ENCODE measurements around the gene MYOZ2. TPM values are rescaled to one million over a fixed set of nuclear protein-coding genes. Genes with fewer than 3 reads are reported as not detected.

MYOZ2 gene
- total RNA-seq, 1 donor from 2014 or later = not detected

GRCh38 chr4:119098306-119098705 is 37.3 kb upstream of the MYOZ2 start:
- no peak for DNase-seq (ENCODE audit: low read depth)

GRCh38 chr4:119099227-119099810 is 36.3 kb upstream of the MYOZ2 start:
- TF ChIP-seq CTCF (IDR thresholded peaks at IDR 0.05; ENCODE audit: insufficient read depth, low read length, poor library complexity, severe bottlenecking) = no peak
- DNase-seq (ENCODE audit: low read depth) = no peak
- no peaks in the 10 kb centered on the region for H3K27me3 ChIP-seq (ENCODE audit: control insufficient read depth, insufficient read depth, low read length)
- no peak overlapping the region for H3K4me3 ChIP-seq (ENCODE audit: low read depth, low read length)
- no peaks in the 10 kb centered on the region for H3K36me3 ChIP-seq (ENCODE audit: control insufficient read depth, insufficient read depth, low read length)

More at GRCh38 chr4:119098306-119098705, 37.3 kb upstream of the MYOZ2 start:
- H3K36me3 ChIP-seq (ENCODE audit: control insufficient read depth, insufficient read depth, low read length) = no peaks in the 10 kb centered on the region
- TF ChIP-seq CTCF (IDR thresholded peaks at IDR 0.05; ENCODE audit: insufficient read depth, low read length, poor library complexity, severe bottlenecking) = no peak
- no peaks in the 10 kb centered on the region for H3K27me3 ChIP-seq (ENCODE audit: control insufficient read depth, insufficient read depth, low read length)
- H3K4me3 ChIP-seq (ENCODE audit: low read depth, low read length) = no peak overlapping the region

GRCh38 chr4:119100655-119101054 is 35.0 kb upstream of the MYOZ2 start:
- Histone ChIP-seq H3K27me3 (ENCODE audit: control insufficient read depth, insufficient read depth, low read length) (no peaks in the 10 kb centered on the region), H3K36me3 (ENCODE audit: control insufficient read depth, insufficient read depth, low read length) (no peaks in the 10 kb centered on the region), H3K4me3 (ENCODE audit: low read depth, low read length) (no peak overlapping the region)
- TF ChIP-seq CTCF (IDR thresholded peaks at IDR 0.05; ENCODE audit: insufficient read depth, low read length, poor library complexity, severe bottlenecking) = no peak
- DNase-seq (ENCODE audit: low read depth) = no peak

- DNase-seq (ENCODE audit: low read depth) = peak; percentile 99
- no peak for TF ChIP-seq CTCF (IDR thresholded peaks at IDR 0.05; ENCODE audit: insufficient read depth, low read length, poor library complexity, severe bottlenecking)
- Histone ChIP-seq H3K4me3 (ENCODE audit: low read depth, low read length) (no peak overlapping the region), H3K27me3 (ENCODE audit: control insufficient read depth, insufficient read depth, low read length) (no peaks in the 10 kb centered on the region), H3K36me3 (ENCODE audit: control insufficient read depth, insufficient read depth, low read length) (no peaks in the 10 kb centered on the region)
Measured at GRCh38 chr4:119103263-119103662, 32.4 kb upstream of the MYOZ2 start.

GRCh38 chr4:119104644-119105273 is 30.9 kb upstream of the MYOZ2 start:
- DNase-seq (ENCODE audit: low read depth) = no peak
- no peaks in the 10 kb centered on the region for H3K27me3 ChIP-seq (ENCODE audit: control insufficient read depth, insufficient read depth, low read length)
- H3K4me3 ChIP-seq (ENCODE audit: low read depth, low read length) = no peak overlapping the region
- no peak for TF ChIP-seq CTCF (IDR thresholded peaks at IDR 0.05; ENCODE audit: insufficient read depth, low read length, poor library complexity, severe bottlenecking)
- no peaks in the 10 kb centered on the region for H3K36me3 ChIP-seq (ENCODE audit: control insufficient read depth, insufficient read depth, low read length)

- no peak for DNase-seq (ENCODE audit: low read depth)
- TF ChIP-seq CTCF (IDR thresholded peaks at IDR 0.05; ENCODE audit: insufficient read depth, low read length, poor library complexity, severe bottlenecking) = no peak
- H3K4me3 ChIP-seq (ENCODE audit: low read depth, low read length) = no peak overlapping the region
- no peaks in the 10 kb centered on the region for H3K36me3 ChIP-seq (ENCODE audit: control insufficient read depth, insufficient read depth, low read length)
- H3K27me3 ChIP-seq (ENCODE audit: control insufficient read depth, insufficient read depth, low read length) = no peaks in the 10 kb centered on the region
Measured at GRCh38 chr4:119105605-119106004, 30.0 kb upstream of the MYOZ2 start.
